Right lobe of liver (tissue), 6 donors: ENCODE results near the gene ZNF576. TPM values are rescaled to one million over a fixed set of nuclear protein-coding genes. Genes with fewer than 3 reads are reported as not detected.

Experiments
- ATAC-seq, 4 donors: fragments of 200-7000 bp; cut with Tn5 transposase; one replicate each; pipeline ENCODE4 v1.9.1; 2020; ENCODE audit warnings: mild to moderate bottlenecking in 4 of 4, moderate library complexity in 4 of 4
- DNase-seq, 3 donors: peaks; one replicate each; pipeline ENCODE4 v3.0.0-alpha.2; 2020
- H3K27ac ChIP-seq, 3 donors: fragments of 200-600 bp; one replicate each; pipeline ENCODE4 v1.8.0; 2022
- H3K27me3 ChIP-seq, 2 donors: fragments of 200-600 bp; one replicate each; pipeline ENCODE4 v1.8.0; 2022
- H3K36me3 ChIP-seq, 4 donors: fragments of 200-600 bp; sonication (generic) in 1 of 4; one replicate each; pipeline versions ENCODE4 v1.5.1 to v1.8.0; 2017 to 2022; ENCODE audit warnings: control low read depth in 1 of 4
- H3K4me1 ChIP-seq, 4 donors: fragments of 200-600 bp; sonication (generic) in 1 of 4; one replicate each; pipeline versions ENCODE4 v1.5.1 to v1.8.0; 2017 to 2022; ENCODE audit warnings: control low read depth in 1 of 4
- H3K4me3 ChIP-seq, 3 donors: fragments of 200-600 bp; one replicate each; pipeline ENCODE4 v1.8.0; 2022
- H3K9me3 ChIP-seq, 4 donors: fragments of 200-600 bp; sonication (generic) in 1 of 4; one replicate each; pipeline versions ENCODE4 v1.5.1 to v1.8.0; 2017 to 2022; ENCODE audit warnings: control low read depth in 1 of 4
- CTCF ChIP-seq, 4 donors: fragments of 200-600 bp in 3 of 4; fragments of 450-650 bp in 1 of 4; IDR thresholded peaks; one replicate each; pipeline versions ENCODE4 v1.5.1 to v1.8.0; 2016 to 2022; ENCODE audit warnings: antibody characterized with exemption in 4 of 4, mild to moderate bottlenecking in 2 of 4
- POLR2A ChIP-seq: fragments of 450-650 bp; IDR thresholded peaks from one replicate; pipeline ENCODE4 v1.6.1; 2017; ENCODE audit warnings: antibody characterized with exemption, mild to moderate bottlenecking
- WGBS: methylation state at CpG from one replicate; pipeline ENCODE4 v1.1.6; 2018; ENCODE audit warnings: low coverage, low lambda C conversion rate; ENCODE audit not compliant: insufficient coverage; ENCODE audit errors: missing lambda C conversion rate; 5-methylcytosine and 5-hydroxymethylcytosine counted together
- intact Hi-C, 2 donors: fragments of 100-400 bp; cut with DNase I; formaldehyde crosslinking; loops; one replicate each; pipeline versions ENCODE4 v1.11.2 to v1.14.1; 2022
- total RNA-seq, 6 experiments: library from RNA; depleted of rRNA in 2 of 6; stranded (reverse); fragments of >200 nt in 2 of 6; fragmentation: NEBNext Ultra II Directional in 3 of 6; extraction: Animal tissue kit (Norgen Biotek cat#: 25700) in 3 of 6; gene quantifications; one replicate each; pipeline versions ENCODE4 v1.1.0 to v1.2.4, GENCODE V29; 2016 to 2023
- donor health status: DM: no; HTN: yes; CAD: no.
- donor health status: DM: no; HTN: no; CAD: no.
- donor health status: DM: no; HTN: no; CAD: no.
- donor health status: DM: no; HTN: yes; CAD: no.
- donor health status: DM: no; HTN: yes; CAD: no.

The ZNF576 gene
- total RNA-seq, 6 experiments from 2014 or later: 7.7 to 15.8 (median 10.3) TPM

- no peak for ATAC-seq
- DNase-seq: no peak
- H3K9me3 ChIP-seq: no peaks in the 10 kb centered on the region
- H3K4me3 ChIP-seq: no peak overlapping the region
- WGBS: 100% methylated on average over 2 of the region's 63 CpGs
- H3K36me3 ChIP-seq: peaks cover 0 to 11% (median 2%) of the 10 kb centered on the region in 4 donors
- no peak overlapping the region for H3K27ac ChIP-seq
- H3K4me1 ChIP-seq: peaks cover 0 to 19% (median 8%) of the 10 kb centered on the region in 4 donors
- H3K27me3 ChIP-seq: no peaks in the 10 kb centered on the region
- no peak for TF ChIP-seq POLR2A
- TF ChIP-seq CTCF (IDR thresholded peaks at IDR 0.05): no peak
- intact Hi-C loops: no loop called here
Observed at GRCh38 chr19:43591904-43592772, 4.3 kb upstream of the ZNF576 start.

- no peaks in the 10 kb centered on the region for H3K27me3 ChIP-seq
- WGBS: 96% methylated on average over 9 of the region's 37 CpGs
- no peak overlapping the region for H3K27ac ChIP-seq
- no peak overlapping the region for H3K4me3 ChIP-seq
- intact Hi-C loops: no loop called here
- TF ChIP-seq POLR2A: no peak
- TF ChIP-seq CTCF (IDR thresholded peaks at IDR 0.05): no peak
- ATAC-seq (no peak), DNase-seq (no peak)
- peaks cover 0 to 11% (median 2%) of the 10 kb centered on the region in 4 donors for H3K36me3 ChIP-seq
- H3K4me1 ChIP-seq: peaks cover 0 to 26% (median 10%) of the 10 kb centered on the region in 4 donors
- no peaks in the 10 kb centered on the region for H3K9me3 ChIP-seq
Observed at GRCh38 chr19:43592800-43593350, 3.5 kb upstream of the ZNF576 start.

- DNase-seq (no peak), ATAC-seq (no peak)
- intact Hi-C loops: no loop called here
- H3K36me3 ChIP-seq: peaks cover 0 to 14% (median 3%) of the 10 kb centered on the region in 4 donors
- H3K27ac ChIP-seq: peak overlapping the region in 2 of 3 donors; percentile 70 to 96
- no peaks in the 10 kb centered on the region for H3K27me3 ChIP-seq
- 83% methylated on average over 8 of the region's 10 CpGs for whole genome bisulfite sequencing
- H3K4me3 ChIP-seq: peak overlapping the region; percentile 57 to 66 (median 61)
- H3K4me1 ChIP-seq: peaks cover 0 to 31% (median 10%) of the 10 kb centered on the region in 4 donors
- TF ChIP-seq POLR2A (no peak), CTCF (IDR thresholded peaks at IDR 0.05) (no peak)
- no peaks in the 10 kb centered on the region for H3K9me3 ChIP-seq
Observed at GRCh38 chr19:43594081-43594697, 2.2 kb upstream of the ZNF576 start.

DNA sequence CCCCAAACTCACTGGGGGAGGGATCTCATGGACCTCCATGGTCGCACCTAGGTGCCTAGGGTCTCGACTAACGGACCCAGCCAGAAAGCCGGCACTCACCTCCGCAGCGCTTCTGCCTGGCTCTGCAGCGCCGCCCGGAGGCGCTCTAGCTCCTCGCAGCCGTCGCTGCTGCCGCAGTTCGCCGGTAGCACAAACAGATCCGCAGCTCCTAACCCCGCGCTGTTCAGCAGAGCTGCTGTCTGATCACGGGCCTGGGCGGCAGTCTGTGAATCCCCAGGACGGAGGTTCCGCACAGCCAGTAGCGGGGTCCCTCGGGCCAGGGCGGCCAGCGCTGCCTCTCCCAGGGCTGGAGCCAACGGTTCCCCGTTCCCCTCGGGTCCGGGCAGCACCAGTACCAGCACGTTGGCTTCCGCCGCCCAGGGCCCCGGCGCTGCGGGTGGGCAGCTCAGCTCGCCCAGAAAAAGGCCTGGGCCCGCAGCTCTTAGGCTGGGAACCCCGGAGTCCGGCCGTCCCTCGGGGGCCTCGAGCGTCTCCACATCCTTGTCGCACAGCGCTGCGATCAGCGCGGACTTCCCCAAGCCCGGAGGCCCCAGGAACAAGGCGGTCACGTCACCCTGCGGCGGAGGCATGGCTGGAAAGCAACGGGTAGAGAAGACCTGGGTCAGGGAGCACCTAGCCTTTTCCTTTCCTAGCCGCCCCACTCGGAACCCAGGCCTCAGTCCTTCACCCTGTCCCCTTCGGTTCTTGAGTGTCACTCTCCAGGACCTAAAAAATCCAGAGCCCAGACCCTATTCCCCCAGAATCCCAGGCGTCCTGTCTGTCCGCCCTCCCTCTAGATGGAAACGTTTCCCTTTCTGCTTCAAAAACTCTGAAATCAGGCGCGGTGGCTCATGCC is 1.4 kb upstream of the ZNF576 start:
- ATAC-seq: peak; percentile 6 to 33 (median 20)
- peak; percentile 59 to 73 (median 72) for DNase-seq
- Histone ChIP-seq H3K27me3 (no peaks in the 10 kb centered on the region), H3K4me1 (peaks cover 0 to 31% (median 10%) of the 10 kb centered on the region in 4 donors), H3K27ac (peak overlapping the region; percentile 70 to 96 (median 92)), H3K36me3 (peaks cover 0 to 18% (median 3%) of the 10 kb centered on the region in 4 donors), H3K4me3 (peak overlapping the region; percentile 57 to 66 (median 61)), H3K9me3 (no peaks in the 10 kb centered on the region)
- TF ChIP-seq CTCF (IDR thresholded peaks at IDR 0.05) (peak; percentile 56 to 72 (median 64)), POLR2A (peak; percentile 26)
- WGBS: 0% methylated on average over 12 of the region's 64 CpGs
- intact Hi-C loops: no loop called here
